ENCODE measurements around the gene SPINT2. TPM values are rescaled to one million over a fixed set of nuclear protein-coding genes. Genes with fewer than 3 reads are reported as not detected.

The SPINT2 gene
- total RNA-seq (2022; extraction: Qiagen RNA extraction; ENCODE audit: low read depth) = 280 to 396 TPM (median 353 TPM) in 5 replicates

GRCh38 chr19:38264486-38265212 lies at the start of gene SPINT2:
TSS of gene SPINT2 (plus strand) at chr19:38264573. CDS start at chr19:38264893, 320 bp downstream.

GRCh38 chr19:38224014-38224862 lies 40.1 kb upstream of the SPINT2 start, which contains the start of gene DPF1:
TSS of gene DPF1 (minus strand) at chr19:38224222. CDS start at chr19:38224142, 80 bp downstream.

GRCh38 chr19:38303517-38304351 lies 39.4 kb downstream of the SPINT2 start, which contains the start of gene C19orf33:
TSS of gene C19orf33 (plus strand) at chr19:38304251. CDS start at chr19:38304262, 11 bp downstream.

GRCh38 chr19:38315657-38316476 lies 51.5 kb downstream of the SPINT2 start, which contains the start of gene YIF1B:
TSS of gene YIF1B (minus strand) at chr19:38315947. CDS start at chr19:38315917, 30 bp downstream.

GRCh38 chr19:38319421-38320258 lies 55.3 kb downstream of the SPINT2 start, which contains the start of gene KCNK6:
TSS of gene KCNK6 (plus strand) at chr19:38319845. CDS start at chr19:38319951, 106 bp downstream.

Other genes starting within 250 kb of the SPINT2 start
- 3.7 to 4.9 TPM (median 4.7 TPM) in 5 replicates for gene DPF1, start 40.4 kb upstream of the SPINT2 start, total RNA-seq (2022; extraction: Qiagen RNA extraction; ENCODE audit: low read depth)
- gene PPP1R14A, start 8.2 kb upstream of the SPINT2 start, total RNA-seq (2022; extraction: Qiagen RNA extraction; ENCODE audit: low read depth) = 81.3 to 143 TPM (median 127 TPM) in 5 replicates
- 635 to 743 TPM (median 686 TPM) in 5 replicates for gene C19orf33, start 39.7 kb downstream of the SPINT2 start, total RNA-seq (2022; extraction: Qiagen RNA extraction; ENCODE audit: low read depth)
- 98.3 to 132 TPM (median 119 TPM) in 5 replicates for gene YIF1B, start 51.4 kb downstream of the SPINT2 start, total RNA-seq (2022; extraction: Qiagen RNA extraction; ENCODE audit: low read depth)
- 5.2 to 6.1 TPM (median 6.1 TPM) in 5 replicates for gene KCNK6, start 55.3 kb downstream of the SPINT2 start, total RNA-seq (2022; extraction: Qiagen RNA extraction; ENCODE audit: low read depth)
- 1.1 to 1.8 TPM (median 1.5 TPM) in 5 replicates for gene CATSPERG, start 71.3 kb downstream of the SPINT2 start, total RNA-seq (2022; extraction: Qiagen RNA extraction; ENCODE audit: low read depth)
- gene PSMD8, start 110.0 kb downstream of the SPINT2 start, total RNA-seq (2022; extraction: Qiagen RNA extraction; ENCODE audit: low read depth) = 462 to 508 TPM (median 476 TPM) in 5 replicates
- gene GGN, start 123.5 kb downstream of the SPINT2 start, total RNA-seq (2022; extraction: Qiagen RNA extraction; ENCODE audit: low read depth) = 0.16 to 0.47 TPM (median 0.26 TPM) in 5 replicates
- gene SPRED3, start 124.1 kb downstream of the SPINT2 start, total RNA-seq (2022; extraction: Qiagen RNA extraction; ENCODE audit: low read depth) = 1.8 to 3.3 TPM (median 2.8 TPM) in 5 replicates
- gene FAM98C, start 138.5 kb downstream of the SPINT2 start, total RNA-seq (2022; extraction: Qiagen RNA extraction; ENCODE audit: low read depth) = 17.8 to 27.6 TPM (median 26.3 TPM) in 5 replicates
- gene RASGRP4, start 161.6 kb downstream of the SPINT2 start, total RNA-seq (2022; extraction: Qiagen RNA extraction; ENCODE audit: low read depth) = 0.07 TPM in 2 of 5 replicates, not detected in the others
- gene RYR1, start 169.1 kb downstream of the SPINT2 start, total RNA-seq (2022; extraction: Qiagen RNA extraction; ENCODE audit: low read depth) = 4.4 to 5.9 TPM (median 5.6 TPM) in 5 replicates